ENCODE measurements around the gene SNRK.

The SNRK gene

GRCh38 chr3:43361077-43361476 lies 74.7 kb downstream of the SNRK start:
- Histone ChIP-seq H3K27ac (ENCODE audit: low read length) (no peak overlapping the region), H3K9me3 (ENCODE audit: insufficient read depth, low read length, severe bottlenecking) (no peaks in the 10 kb centered on the region), H3K4me2 (ENCODE audit: insufficient read depth, low read length) (no peak overlapping the region), H3K79me2 (ENCODE audit: insufficient read depth, low read length) (no peaks in the 10 kb centered on the region), H4K20me1 (ENCODE audit: insufficient read depth, low read length) (no peaks in the 10 kb centered on the region), H3K9ac (ENCODE audit: low read depth, low read length) (no peak overlapping the region), H3K36me3 (ENCODE audit: insufficient read depth, low read length) (no peaks in the 10 kb centered on the region), H2AFZ (ENCODE audit: low read depth, low read length) (no peak overlapping the region), H3K27me3 (ENCODE audit: insufficient read depth, low read length, poor library complexity) (no peaks in the 10 kb centered on the region), H3K4me1 (ENCODE audit: insufficient read depth, low read length) (no peaks in the 10 kb centered on the region), H3K4me3 (ENCODE audit: low read depth in 1 of 2, low read length in 2 of 2) (no peak overlapping the region)
- no peak for DNase-seq
- TF ChIP-seq, protein P1, sequence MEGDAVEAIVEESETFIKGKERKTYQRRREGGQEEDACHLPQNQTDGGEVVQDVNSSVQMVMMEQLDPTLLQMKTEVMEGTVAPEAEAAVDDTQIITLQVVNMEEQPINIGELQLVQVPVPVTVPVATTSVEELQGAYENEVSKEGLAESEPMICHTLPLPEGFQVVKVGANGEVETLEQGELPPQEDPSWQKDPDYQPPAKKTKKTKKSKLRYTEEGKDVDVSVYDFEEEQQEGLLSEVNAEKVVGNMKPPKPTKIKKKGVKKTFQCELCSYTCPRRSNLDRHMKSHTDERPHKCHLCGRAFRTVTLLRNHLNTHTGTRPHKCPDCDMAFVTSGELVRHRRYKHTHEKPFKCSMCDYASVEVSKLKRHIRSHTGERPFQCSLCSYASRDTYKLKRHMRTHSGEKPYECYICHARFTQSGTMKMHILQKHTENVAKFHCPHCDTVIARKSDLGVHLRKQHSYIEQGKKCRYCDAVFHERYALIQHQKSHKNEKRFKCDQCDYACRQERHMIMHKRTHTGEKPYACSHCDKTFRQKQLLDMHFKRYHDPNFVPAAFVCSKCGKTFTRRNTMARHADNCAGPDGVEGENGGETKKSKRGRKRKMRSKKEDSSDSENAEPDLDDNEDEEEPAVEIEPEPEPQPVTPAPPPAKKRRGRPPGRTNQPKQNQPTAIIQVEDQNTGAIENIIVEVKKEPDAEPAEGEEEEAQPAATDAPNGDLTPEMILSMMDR (IDR thresholded peaks at IDR 0.05; ENCODE audit: borderline replicate concordance, extremely low read depth, low read length, poor library complexity, severe bottlenecking): no peak
- TF ChIP-seq EZH2 (IDR thresholded peaks at IDR 0.05; ENCODE audit: borderline replicate concordance, low read depth, low read length, severe bottlenecking): no peak
- ATAC-seq (ENCODE audit: insufficient read depth, low read depth): no peak

DNA sequence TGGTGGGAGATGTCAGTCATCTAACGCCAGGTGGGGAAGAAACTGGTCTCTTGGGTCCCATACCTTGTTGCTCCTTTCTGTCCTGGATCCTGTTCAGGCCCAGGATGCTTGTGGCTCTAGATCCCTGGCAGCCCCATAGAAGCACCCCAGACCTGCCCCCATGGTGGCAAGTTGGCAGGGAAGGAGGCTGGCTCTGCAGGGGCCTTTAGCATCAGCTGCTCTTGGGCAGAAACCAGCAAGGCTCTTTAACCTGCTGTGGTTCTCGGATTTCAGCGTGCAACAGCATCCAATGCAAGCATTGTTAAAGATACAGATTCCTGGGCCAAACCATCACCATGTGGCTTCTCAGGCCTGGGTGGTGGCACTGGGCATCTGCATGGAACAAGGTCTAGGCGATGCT lies 75.8 kb downstream of the SNRK start:
- no peak for TF ChIP-seq EZH2 (IDR thresholded peaks at IDR 0.05; ENCODE audit: borderline replicate concordance, low read depth, low read length, severe bottlenecking)
- Histone ChIP-seq H3K4me2 (ENCODE audit: insufficient read depth, low read length) (no peak overlapping the region), H3K27ac (ENCODE audit: low read length) (no peak overlapping the region), H3K79me2 (ENCODE audit: insufficient read depth, low read length) (no peaks in the 10 kb centered on the region), H3K9me3 (ENCODE audit: insufficient read depth, low read length, severe bottlenecking) (no peaks in the 10 kb centered on the region), H3K9ac (ENCODE audit: low read depth, low read length) (no peak overlapping the region), H3K4me1 (ENCODE audit: insufficient read depth, low read length) (no peaks in the 10 kb centered on the region), H3K27me3 (ENCODE audit: insufficient read depth, low read length, poor library complexity) (no peaks in the 10 kb centered on the region), H2AFZ (ENCODE audit: low read depth, low read length) (no peak overlapping the region), H3K36me3 (ENCODE audit: insufficient read depth, low read length) (no peaks in the 10 kb centered on the region), H3K4me3 (ENCODE audit: low read depth in 1 of 2, low read length in 2 of 2) (no peak overlapping the region), H4K20me1 (ENCODE audit: insufficient read depth, low read length) (no peaks in the 10 kb centered on the region)
- DNase-seq (no peak), ATAC-seq (ENCODE audit: insufficient read depth, low read depth) (no peak)

- no peaks in the 10 kb centered on the region for H3K9me3 ChIP-seq (ENCODE audit: insufficient read depth, low read length, severe bottlenecking)
- H3K4me2 ChIP-seq (ENCODE audit: insufficient read depth, low read length): no peak overlapping the region
- H3K9ac ChIP-seq (ENCODE audit: low read depth, low read length): no peak overlapping the region
- H4K20me1 ChIP-seq (ENCODE audit: insufficient read depth, low read length): no peaks in the 10 kb centered on the region
- H3K36me3 ChIP-seq (ENCODE audit: insufficient read depth, low read length): no peaks in the 10 kb centered on the region
- no peaks in the 10 kb centered on the region for H3K27me3 ChIP-seq (ENCODE audit: insufficient read depth, low read length, poor library complexity)
- no peaks in the 10 kb centered on the region for H3K79me2 ChIP-seq (ENCODE audit: insufficient read depth, low read length)
- H3K27ac ChIP-seq (ENCODE audit: low read length): no peak overlapping the region
- H3K4me3 ChIP-seq (ENCODE audit: low read depth in 1 of 2, low read length in 2 of 2): no peak overlapping the region
- no peak for TF ChIP-seq EZH2 (IDR thresholded peaks at IDR 0.05; ENCODE audit: borderline replicate concordance, low read depth, low read length, severe bottlenecking)
- TF ChIP-seq, protein P1 (IDR thresholded peaks at IDR 0.05; ENCODE audit: borderline replicate concordance, extremely low read depth, low read length, poor library complexity, severe bottlenecking): no peak
- no peak overlapping the region for H2AFZ ChIP-seq (ENCODE audit: low read depth, low read length)
- no peak for ATAC-seq (ENCODE audit: insufficient read depth, low read depth)
- H3K4me1 ChIP-seq (ENCODE audit: insufficient read depth, low read length): no peaks in the 10 kb centered on the region
- DNase-seq: no peak
Measured at GRCh38 chr3:43362961-43363360, 76.6 kb downstream of the SNRK start.

DNA sequence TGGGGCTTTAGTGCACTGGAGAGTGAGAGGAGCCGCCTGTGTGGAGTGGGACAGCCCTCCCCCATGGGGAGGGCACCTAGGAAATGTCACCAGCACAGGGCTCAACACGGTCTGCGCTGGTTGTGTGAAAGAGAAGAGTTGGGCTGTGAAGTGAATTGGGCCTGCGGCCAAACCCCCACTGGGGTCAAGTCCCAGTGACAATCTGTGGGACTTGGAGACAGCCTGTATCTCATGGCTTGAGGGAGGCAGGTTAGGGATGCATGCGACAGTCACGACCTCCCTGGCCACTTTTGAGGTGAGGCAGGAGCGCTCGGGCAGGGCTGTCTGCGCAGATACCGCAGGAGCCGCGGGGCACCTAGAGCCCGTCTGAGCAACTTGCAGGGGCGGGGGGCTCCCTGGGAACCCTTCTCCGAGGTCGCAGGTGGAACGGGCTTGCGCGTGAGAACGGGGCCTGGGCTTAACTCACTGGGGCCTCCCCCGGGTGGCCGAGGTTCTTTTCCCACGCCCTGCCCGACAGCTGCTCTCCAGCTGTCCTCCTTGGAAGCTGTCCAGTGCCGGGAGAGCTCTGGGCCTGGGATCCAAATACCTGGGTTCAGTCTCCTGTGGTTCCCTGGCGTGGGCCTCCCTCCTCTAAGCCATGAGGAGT lies 77.4 kb downstream of the SNRK start:
- Histone ChIP-seq H3K4me2 (ENCODE audit: insufficient read depth, low read length) (no peak overlapping the region), H2AFZ (ENCODE audit: low read depth, low read length) (no peak overlapping the region), H3K9ac (ENCODE audit: low read depth, low read length) (no peak overlapping the region), H4K20me1 (ENCODE audit: insufficient read depth, low read length) (no peaks in the 10 kb centered on the region), H3K4me1 (ENCODE audit: insufficient read depth, low read length) (no peaks in the 10 kb centered on the region), H3K36me3 (ENCODE audit: insufficient read depth, low read length) (no peaks in the 10 kb centered on the region), H3K4me3 (ENCODE audit: low read depth in 1 of 2, low read length in 2 of 2) (no peak overlapping the region), H3K27me3 (ENCODE audit: insufficient read depth, low read length, poor library complexity) (no peaks in the 10 kb centered on the region), H3K79me2 (ENCODE audit: insufficient read depth, low read length) (no peaks in the 10 kb centered on the region), H3K9me3 (ENCODE audit: insufficient read depth, low read length, severe bottlenecking) (no peaks in the 10 kb centered on the region), H3K27ac (ENCODE audit: low read length) (no peak overlapping the region)
- no peak for ATAC-seq (ENCODE audit: insufficient read depth, low read depth)
- no peak for DNase-seq
- TF ChIP-seq, protein P1 (IDR thresholded peaks at IDR 0.05; ENCODE audit: borderline replicate concordance, extremely low read depth, low read length, poor library complexity, severe bottlenecking): no peak
- no peak for TF ChIP-seq EZH2 (IDR thresholded peaks at IDR 0.05; ENCODE audit: borderline replicate concordance, low read depth, low read length, severe bottlenecking)

Measured in DND-41 (cell line).